22Rv1 (cell line): ENCODE measurements around the gene CDC37.

Experiments used
- H3K27ac ChIP-seq: fragments of 450-650 bp; 2 replicates; pipeline ENCODE4 v1.5.1; 2017
- CTCF ChIP-seq: fragments of 450-650 bp; IDR thresholded peaks from 2 replicates; pipeline ENCODE4 v1.5.1; 2017; ENCODE audit warnings: mild to moderate bottlenecking
- ZFX ChIP-seq: fragments of 450-650 bp; IDR thresholded peaks from 2 replicates; pipeline ENCODE4 v1.6.1; 2017; ENCODE audit warnings: antibody characterized with exemption, borderline replicate concordance

Gene CDC37

DNA sequence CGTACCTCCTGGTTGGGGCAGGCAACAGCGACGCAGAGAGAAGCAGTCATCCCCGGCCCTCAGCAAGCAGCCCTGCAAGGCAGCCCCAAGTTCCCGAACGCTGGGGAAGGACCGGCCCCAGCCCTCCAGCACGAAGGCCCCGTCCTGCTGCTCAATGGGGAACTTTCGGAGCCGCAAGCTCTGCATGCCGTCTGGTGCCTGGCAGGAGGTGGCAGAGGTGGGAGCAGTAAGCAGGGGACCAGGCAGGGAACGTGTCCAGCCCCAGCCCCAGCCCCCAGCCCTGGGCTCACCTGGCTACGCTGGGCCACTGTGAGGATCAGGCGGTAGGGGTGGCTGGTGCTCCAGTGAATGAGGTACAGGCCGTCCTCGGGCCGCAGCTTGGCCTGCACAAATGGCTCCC lies 41.1 kb downstream of the CDC37 start:
- no peak overlapping the region for H3K27ac ChIP-seq
- TF ChIP-seq CTCF (no peak), ZFX (no peak)

GRCh38 chr19:10361569-10362011 lies 41.8 kb downstream of the CDC37 start:
- no peak for TF ChIP-seq ZFX
- no peak for TF ChIP-seq CTCF
- no peak overlapping the region for H3K27ac ChIP-seq

DNA sequence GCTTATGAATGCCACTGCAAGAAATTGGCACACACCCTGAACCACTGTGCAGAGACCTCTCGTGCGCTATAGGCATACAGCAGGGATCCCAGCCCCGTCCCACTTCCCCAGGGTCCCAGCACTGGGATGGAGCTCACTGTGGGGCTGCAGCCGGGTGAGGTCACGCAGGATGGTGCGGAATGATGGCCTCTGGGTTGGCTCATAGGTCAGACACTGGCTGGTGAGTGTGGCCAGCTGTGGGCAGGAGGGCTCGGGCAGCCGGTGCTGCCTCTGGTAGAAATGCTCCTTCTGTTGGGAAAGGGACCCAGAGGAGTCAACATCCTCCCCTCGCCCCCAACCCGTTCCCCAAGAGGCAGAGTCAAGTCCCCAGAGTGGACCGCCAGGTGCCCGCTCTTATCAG lies 46.9 kb downstream of the CDC37 start:
- TF ChIP-seq ZFX (no peak), CTCF (no peak)
- no peak overlapping the region for H3K27ac ChIP-seq

GRCh38 chr19:10353793-10354391 lies 49.5 kb downstream of the CDC37 start:
- TF ChIP-seq ZFX (no peak), CTCF (no peak)
- H3K27ac ChIP-seq: peak overlapping the region; percentile 97

- TF ChIP-seq CTCF: no peak
- TF ChIP-seq ZFX: no peak
- peak overlapping the region; percentile 97 for H3K27ac ChIP-seq
These were observed 50.3 kb downstream of the CDC37 start for GRCh38 chr19:10352764-10353671.

DNA sequence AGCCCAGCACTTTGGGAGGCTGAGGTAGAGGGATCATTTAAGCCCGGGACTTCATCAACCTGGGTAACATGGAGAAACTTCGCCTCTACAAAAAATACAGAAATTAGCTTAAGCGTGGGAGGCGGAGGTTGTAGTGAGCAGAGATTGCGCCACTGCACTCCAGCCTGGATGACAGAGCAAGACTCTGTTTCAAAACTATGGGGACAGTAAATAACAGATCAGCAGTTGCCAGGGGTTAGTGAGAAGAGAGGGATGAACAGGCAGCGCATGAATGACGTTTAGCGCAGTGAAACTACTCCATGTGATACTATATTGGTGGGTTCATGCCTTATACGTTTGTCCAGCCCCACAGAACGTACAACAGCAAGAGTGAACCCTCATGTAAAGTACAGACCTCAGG lies 56.8 kb downstream of the CDC37 start:
- H3K27ac ChIP-seq: no peak overlapping the region

More for the DNA sequence above, 56.8 kb downstream of the CDC37 start:
- TF ChIP-seq ZFX: no peak
- TF ChIP-seq CTCF: no peak
